Smooth muscle cell (in vitro differentiated cells): ENCODE measurements around the gene TTC13. TPM values are rescaled to one million over a fixed set of nuclear protein-coding genes. Genes with fewer than 3 reads are reported as not detected.

ENCODE experiments used
- DNase-seq: peaks from one replicate; lab custom pipeline; 2025; ENCODE audit not compliant: unreplicated experiment; lab: John Stamatoyannopoulos, UW
- H2AFZ ChIP-seq: fragments of 200-600 bp; sonication (generic); 2 replicates; pipeline ENCODE4 v1.6.0; 2016; ENCODE audit warnings: antibody characterized with exemption, low read depth, mild to moderate bottlenecking
- H3F3A ChIP-seq: fragments of 200-600 bp; sonication (generic); 2 replicates; pipeline ENCODE4 v1.6.0; 2017; ENCODE audit warnings: antibody characterized with exemption, low read depth
- H3K27ac ChIP-seq: fragments of 200-600 bp; sonication (generic); 2 replicates; pipeline ENCODE4 v1.5.1; 2016; ENCODE audit warnings: low read depth, mild to moderate bottlenecking
- H3K27me3 ChIP-seq: fragments of 200-600 bp; sonication (generic); 2 replicates; pipeline ENCODE4 v1.6.1; 2016; ENCODE audit warnings: low read depth, mild to moderate bottlenecking
- H3K36me3 ChIP-seq: fragments of 200-600 bp; sonication (generic); 2 replicates; pipeline ENCODE4 v1.5.1; 2016; ENCODE audit warnings: low read depth
- H3K4me1 ChIP-seq: fragments of 200-600 bp; sonication (generic); 2 replicates; pipeline ENCODE4 v1.5.1; 2016; ENCODE audit warnings: low read depth
- H3K4me2 ChIP-seq: fragments of 200-600 bp; sonication (generic); 2 replicates; pipeline ENCODE4 v1.6.0; 2016; ENCODE audit warnings: mild to moderate bottlenecking
- H3K4me3 ChIP-seq: fragments of 200-600 bp; sonication (generic); 2 replicates; pipeline ENCODE4 v1.5.1; 2016; ENCODE audit warnings: mild to moderate bottlenecking
- H3K79me2 ChIP-seq: fragments of 200-600 bp; sonication (generic); 2 replicates; pipeline ENCODE4 v1.6.0; 2016; ENCODE audit warnings: low read depth, mild to moderate bottlenecking
- H3K9ac ChIP-seq: fragments of 200-600 bp; sonication (generic); 2 replicates; pipeline ENCODE4 v1.6.0; 2016; ENCODE audit warnings: low read depth
- H3K9me3 ChIP-seq: fragments of 200-600 bp; sonication (generic); replicated peaks from 2 replicates; pipeline ENCODE4 v1.5.1; 2016; ENCODE audit warnings: low read depth
- H4K20me1 ChIP-seq: fragments of 200-600 bp; sonication (generic); 2 replicates; pipeline ENCODE4 v1.6.0; 2016; ENCODE audit warnings: low read depth
- WGBS: methylation state at CpG from one replicate; pipeline ENCODE4 v1.1.7; 2016; ENCODE audit warnings: low lambda C conversion rate; 5-methylcytosine and 5-hydroxymethylcytosine counted together
- polyA plus RNA-seq: library from polyadenylated mRNA; unstranded; fragments of >200 nt; fragmentation: Nextera tagmentation; extraction: Ambion mirVana; gene quantifications from 2 replicates; pipeline ENCODE4 v1.2.1, GENCODE V29; 2016
- total RNA-seq: library from RNA; depleted of rRNA; stranded (reverse); fragments of >200 nt; gene quantifications from 2 replicates; pipeline ENCODE4 v1.2.3, GENCODE V29; 2014
- TF ChIP-seq, protein P1 (sequence below): fragments of 200-600 bp; sonication (generic); IDR thresholded peaks from 2 replicates; pipeline ENCODE4 v1.5.1; 2017; ENCODE audit warnings: borderline replicate concordance, mild to moderate bottlenecking, antibody characterized with exemption; ENCODE audit not compliant: insufficient read depth, poor library complexity, severe bottlenecking

TTC13 gene
- total and polyA plus RNA-seq, 2 experiments from 2014 or later = 5.6 to 9.1 TPM

DNA sequence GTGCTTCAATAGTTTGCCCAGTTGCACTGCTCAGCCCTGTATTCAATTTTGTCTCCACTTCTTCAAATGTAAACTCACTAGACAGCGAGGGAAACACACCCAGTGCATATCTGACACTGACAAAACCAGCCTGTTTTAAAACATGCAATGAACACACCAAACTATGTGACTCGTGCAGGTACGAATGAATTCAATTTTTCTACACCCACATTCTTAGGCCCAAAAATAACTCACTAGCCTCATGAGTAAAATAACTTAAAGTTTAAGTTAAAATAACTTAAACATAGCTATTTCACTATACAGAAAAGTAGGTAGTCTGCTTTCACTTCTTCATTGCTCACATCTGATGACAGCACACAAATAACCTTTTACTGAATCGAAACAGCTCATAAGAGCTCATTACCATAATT lies 21.1 kb downstream of the TTC13 start:
- Histone ChIP-seq H3K4me1 (no peaks in the 10 kb centered on the region), H3K9me3 (no peaks in the 10 kb centered on the region), H3K4me2 (no peak overlapping the region), H3K36me3 (no peaks in the 10 kb centered on the region), H2AFZ (no peak overlapping the region), H3K79me2 (no peaks in the 10 kb centered on the region), H3F3A (no peaks in the 10 kb centered on the region), H4K20me1 (no peaks in the 10 kb centered on the region), H3K27ac (no peak overlapping the region), H3K4me3 (no peak overlapping the region), H3K27me3 (no peaks in the 10 kb centered on the region), H3K9ac (no peak overlapping the region)
- TF ChIP-seq, protein P1, sequence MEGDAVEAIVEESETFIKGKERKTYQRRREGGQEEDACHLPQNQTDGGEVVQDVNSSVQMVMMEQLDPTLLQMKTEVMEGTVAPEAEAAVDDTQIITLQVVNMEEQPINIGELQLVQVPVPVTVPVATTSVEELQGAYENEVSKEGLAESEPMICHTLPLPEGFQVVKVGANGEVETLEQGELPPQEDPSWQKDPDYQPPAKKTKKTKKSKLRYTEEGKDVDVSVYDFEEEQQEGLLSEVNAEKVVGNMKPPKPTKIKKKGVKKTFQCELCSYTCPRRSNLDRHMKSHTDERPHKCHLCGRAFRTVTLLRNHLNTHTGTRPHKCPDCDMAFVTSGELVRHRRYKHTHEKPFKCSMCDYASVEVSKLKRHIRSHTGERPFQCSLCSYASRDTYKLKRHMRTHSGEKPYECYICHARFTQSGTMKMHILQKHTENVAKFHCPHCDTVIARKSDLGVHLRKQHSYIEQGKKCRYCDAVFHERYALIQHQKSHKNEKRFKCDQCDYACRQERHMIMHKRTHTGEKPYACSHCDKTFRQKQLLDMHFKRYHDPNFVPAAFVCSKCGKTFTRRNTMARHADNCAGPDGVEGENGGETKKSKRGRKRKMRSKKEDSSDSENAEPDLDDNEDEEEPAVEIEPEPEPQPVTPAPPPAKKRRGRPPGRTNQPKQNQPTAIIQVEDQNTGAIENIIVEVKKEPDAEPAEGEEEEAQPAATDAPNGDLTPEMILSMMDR = no peak
- 88% methylated on average over 4 of the region's 4 CpGs for WGBS
- DNase-seq = no peak

DNA sequence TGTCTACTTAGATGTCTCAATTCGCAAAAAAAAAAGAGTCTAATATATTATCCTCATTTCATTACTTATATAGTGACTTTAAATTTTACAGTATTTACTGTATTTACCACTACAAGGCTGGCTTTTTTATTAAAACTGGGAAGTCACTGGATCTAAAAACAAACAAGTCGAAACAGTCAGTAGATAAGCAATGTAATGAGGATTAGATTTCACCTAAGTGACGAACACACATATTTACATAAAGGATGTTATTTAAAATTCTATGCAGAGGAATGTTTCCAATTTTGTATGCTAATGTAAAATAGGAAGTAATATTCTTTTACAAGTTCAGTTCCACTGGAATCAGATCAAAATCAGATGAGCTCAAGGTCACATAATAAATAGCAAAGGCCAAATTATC lies 28.3 kb downstream of the TTC13 start:
- no peak for DNase-seq
- no peak overlapping the region for H2AFZ ChIP-seq
- no peak overlapping the region for H3K4me3 ChIP-seq
- no peaks in the 10 kb centered on the region for H3F3A ChIP-seq
- no peaks in the 10 kb centered on the region for H3K4me1 ChIP-seq
- no peaks in the 10 kb centered on the region for H3K79me2 ChIP-seq
- H3K4me2 ChIP-seq = no peak overlapping the region
- 69% methylated on average over 3 of the region's 3 CpGs for WGBS
- no peak overlapping the region for H3K9ac ChIP-seq
- H4K20me1 ChIP-seq = no peaks in the 10 kb centered on the region
- no peaks in the 10 kb centered on the region for H3K27me3 ChIP-seq
- H3K27ac ChIP-seq = no peak overlapping the region
- no peaks in the 10 kb centered on the region for H3K36me3 ChIP-seq
- TF ChIP-seq, protein P1 = no peak
- no peaks in the 10 kb centered on the region for H3K9me3 ChIP-seq

DNA sequence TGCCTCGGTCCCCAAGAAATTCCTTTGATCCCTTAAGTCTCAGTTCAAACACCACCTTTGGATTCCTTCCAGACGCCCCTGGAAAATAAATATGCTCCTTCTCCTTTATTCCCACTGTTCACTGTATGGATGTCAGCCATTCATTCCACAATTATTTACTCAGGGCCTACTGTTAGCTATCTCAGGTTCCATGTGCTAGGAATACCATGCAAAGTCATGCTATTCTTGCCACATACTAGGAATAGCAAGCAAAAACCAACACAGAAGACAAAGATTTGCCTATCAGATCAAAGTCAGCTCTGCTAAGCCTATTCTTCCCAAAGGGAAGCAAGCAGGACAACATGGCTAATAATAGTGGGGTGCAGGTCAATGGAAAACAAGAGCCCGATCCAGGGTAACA lies 29.8 kb downstream of the TTC13 start:
- no peak overlapping the region for H2AFZ ChIP-seq
- no peaks in the 10 kb centered on the region for H3F3A ChIP-seq
- H4K20me1 ChIP-seq = no peaks in the 10 kb centered on the region
- H3K4me1 ChIP-seq = no peaks in the 10 kb centered on the region
- 95% methylated on average over 3 of the region's 3 CpGs for WGBS
- no peak overlapping the region for H3K4me2 ChIP-seq
- no peaks in the 10 kb centered on the region for H3K9me3 ChIP-seq
- TF ChIP-seq, protein P1 = no peak
- no peaks in the 10 kb centered on the region for H3K79me2 ChIP-seq
- H3K4me3 ChIP-seq = no peak overlapping the region
- DNase-seq = no peak
- H3K27me3 ChIP-seq = no peaks in the 10 kb centered on the region
- no peak overlapping the region for H3K27ac ChIP-seq
- no peak overlapping the region for H3K9ac ChIP-seq
- no peaks in the 10 kb centered on the region for H3K36me3 ChIP-seq

DNA sequence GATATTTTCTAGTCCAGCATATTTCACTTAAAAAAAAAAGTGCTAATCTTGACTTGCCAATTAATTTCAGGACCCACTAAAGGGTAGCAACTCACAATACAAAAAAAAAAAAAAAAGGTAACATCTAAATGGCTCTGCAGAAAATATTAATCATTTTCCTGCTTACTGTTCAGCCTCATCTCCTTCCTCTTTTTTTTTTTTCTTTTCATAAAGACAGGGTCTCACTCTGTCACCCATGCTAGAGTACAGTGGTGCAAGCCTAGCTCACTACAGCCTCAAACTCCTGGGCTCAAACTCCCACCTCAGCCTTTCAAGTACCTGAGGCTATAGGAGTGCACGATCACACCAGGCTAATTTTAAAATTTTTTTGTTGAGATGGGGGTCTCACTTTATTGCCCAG lies 30.4 kb downstream of the TTC13 start:
- WGBS = 91% methylated on average over 1 of the region's 1 CpG
- Histone ChIP-seq H3K27ac (no peak overlapping the region), H3K4me2 (no peak overlapping the region), H4K20me1 (no peaks in the 10 kb centered on the region), H3K4me3 (no peak overlapping the region), H3K79me2 (no peaks in the 10 kb centered on the region), H3K27me3 (no peaks in the 10 kb centered on the region), H3K9me3 (no peaks in the 10 kb centered on the region), H3K9ac (no peak overlapping the region), H2AFZ (no peak overlapping the region), H3K4me1 (no peaks in the 10 kb centered on the region), H3K36me3 (no peaks in the 10 kb centered on the region), H3F3A (no peaks in the 10 kb centered on the region)
- no peak for DNase-seq
- TF ChIP-seq, protein P1 = no peak
